Lung (tissue), 12 donors: ENCODE measurements around the gene TGFB1. TPM values are rescaled to one million over a fixed set of nuclear protein-coding genes. Genes with fewer than 3 reads are reported as not detected.
"Not testable (repeated sequence)": the region's sequence is repeated elsewhere in the genome, so short reads cannot be mapped to it uniquely, and the experiment has no call there.

Experiments used
- ATAC-seq: fragments of 200-7000 bp; cut with Tn5 transposase; one replicate; pipeline ENCODE4 v1.9.1; 2020; ENCODE audit warnings: moderate number of reproducible peaks; ENCODE audit not compliant: insufficient read depth, low FRiP score
- DNase-seq, 3 donors: peaks; one replicate each; pipeline ENCODE4 v3.0.0-alpha.2; 2013 to 2017
- H3K27ac ChIP-seq, 2 donors: one replicate each; pipeline ENCODE4 v1.5.1; 2013; ENCODE audit warnings: mild to moderate bottlenecking in 2 of 2, moderate library complexity in 2 of 2, control low read depth in 1 of 2, inconsistent platforms in 1 of 2, low read depth in 1 of 2, low read length in 1 of 2
- H3K27me3 ChIP-seq, 3 donors: one replicate each; pipeline ENCODE4 v1.5.1; 2013; ENCODE audit warnings: low read length in 2 of 3; ENCODE audit not compliant: control insufficient read depth in 3 of 3, insufficient read depth in 3 of 3
- H3K36me3 ChIP-seq, 4 donors: one replicate each; pipeline ENCODE4 v1.5.1; 2013; ENCODE audit warnings: low read length in 4 of 4, mild to moderate bottlenecking in 1 of 4, moderate library complexity in 1 of 4; ENCODE audit not compliant: control insufficient read depth in 4 of 4, insufficient read depth in 4 of 4
- H3K4me1 ChIP-seq, 5 donors: one replicate each; pipeline ENCODE4 v1.5.1; 2013; ENCODE audit warnings: low read length in 5 of 5, mild to moderate bottlenecking in 2 of 5, moderate library complexity in 1 of 5; ENCODE audit not compliant: control insufficient read depth in 5 of 5, insufficient read depth in 5 of 5
- H3K4me3 ChIP-seq: one replicate; pipeline ENCODE4 v1.5.1; 2013; ENCODE audit warnings: mild to moderate bottlenecking, control low read depth, moderate library complexity
- H3K9ac ChIP-seq, 2 donors: one replicate each; pipeline ENCODE4 v1.5.1; 2013; ENCODE audit warnings: low read length in 2 of 2, control low read depth in 1 of 2; ENCODE audit not compliant: insufficient read depth in 1 of 2
- H3K9me3 ChIP-seq, 4 donors: one replicate each; pipeline ENCODE4 v1.5.1; 2013; ENCODE audit warnings: low read length in 3 of 4, mild to moderate bottlenecking in 1 of 4, moderate library complexity in 1 of 4; ENCODE audit not compliant: control insufficient read depth in 4 of 4, insufficient read depth in 3 of 4
- WGBS, 2 donors: extraction: QIAGEN DNeasy Blood & Tissue Kit; methylation state at CpG; one replicate each; pipeline ENCODE4 v1.1.7; 2013; 5-methylcytosine and 5-hydroxymethylcytosine counted together
- polyA plus RNA-seq, 2 donors: library from polyadenylated mRNA; stranded (reverse); fragments of 200-250 nt; gene quantifications; one replicate each; pipeline ENCODE4 v1.2.1, GENCODE V29; 2013
- total RNA-seq, 2 donors: library from RNA; depleted of rRNA in 1 of 2; stranded (reverse); fragments of >200 nt in 1 of 2; gene quantifications; one replicate each; pipeline ENCODE4 v1.2.1, GENCODE V29; 2014 to 2021
- TF ChIP-seq, protein P1 (sequence below): IDR thresholded peaks from 2 replicates; pipeline ENCODE4 v1.5.1; 2012; ENCODE audit warnings: mild to moderate bottlenecking; ENCODE audit errors: control extremely low read depth, extremely low read depth
- donor health status: control.
- donor health status: control.
- donor health status: Bipolar disorder and iron deficiency.
- donor health status: healthy.
- donor health status: DM: yes; HTN: yes; CAD: no.

Gene TGFB1
- total and polyA plus RNA-seq, 4 donors: 18.0 to 88.8 (median 47.6) TPM

DNA sequence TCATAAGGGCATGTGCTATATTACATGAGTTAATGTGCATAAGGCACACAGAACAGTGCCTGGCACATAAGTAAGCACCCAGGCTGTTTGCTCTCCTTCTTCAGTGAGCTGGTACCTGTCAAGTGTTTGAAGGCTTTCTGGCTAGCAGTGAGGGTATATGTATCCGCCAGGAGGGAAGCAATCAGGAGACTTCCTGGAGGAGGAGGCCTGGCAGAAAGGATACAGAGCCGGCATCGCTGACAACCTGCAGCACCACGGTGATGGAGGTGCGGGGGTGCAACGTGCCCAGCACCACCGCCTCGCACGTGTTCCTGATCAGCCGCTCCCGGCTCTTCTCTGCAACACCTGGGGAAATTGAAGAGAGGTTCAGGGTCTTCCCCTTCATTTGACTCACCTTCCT lies 37.9 kb upstream of the TGFB1 start:
- TF ChIP-seq, protein P1, sequence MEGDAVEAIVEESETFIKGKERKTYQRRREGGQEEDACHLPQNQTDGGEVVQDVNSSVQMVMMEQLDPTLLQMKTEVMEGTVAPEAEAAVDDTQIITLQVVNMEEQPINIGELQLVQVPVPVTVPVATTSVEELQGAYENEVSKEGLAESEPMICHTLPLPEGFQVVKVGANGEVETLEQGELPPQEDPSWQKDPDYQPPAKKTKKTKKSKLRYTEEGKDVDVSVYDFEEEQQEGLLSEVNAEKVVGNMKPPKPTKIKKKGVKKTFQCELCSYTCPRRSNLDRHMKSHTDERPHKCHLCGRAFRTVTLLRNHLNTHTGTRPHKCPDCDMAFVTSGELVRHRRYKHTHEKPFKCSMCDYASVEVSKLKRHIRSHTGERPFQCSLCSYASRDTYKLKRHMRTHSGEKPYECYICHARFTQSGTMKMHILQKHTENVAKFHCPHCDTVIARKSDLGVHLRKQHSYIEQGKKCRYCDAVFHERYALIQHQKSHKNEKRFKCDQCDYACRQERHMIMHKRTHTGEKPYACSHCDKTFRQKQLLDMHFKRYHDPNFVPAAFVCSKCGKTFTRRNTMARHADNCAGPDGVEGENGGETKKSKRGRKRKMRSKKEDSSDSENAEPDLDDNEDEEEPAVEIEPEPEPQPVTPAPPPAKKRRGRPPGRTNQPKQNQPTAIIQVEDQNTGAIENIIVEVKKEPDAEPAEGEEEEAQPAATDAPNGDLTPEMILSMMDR: no peak
- Histone ChIP-seq H3K36me3 (peaks cover 3 to 24% (median 8%) of the 10 kb centered on the region in 4 donors), H3K27ac (no peak overlapping the region), H3K27me3 (no peaks in the 10 kb centered on the region), H3K9ac (no peak overlapping the region), H3K9me3 (no peaks in the 10 kb centered on the region), H3K4me1 (peaks cover 0 to 3% (median 0%) of the 10 kb centered on the region in 5 donors), H3K4me3 (no peak overlapping the region)
- ATAC-seq: no peak
- no peak for DNase-seq
- 86 to 96% methylated on average over 11 of the region's 11 CpGs for WGBS, 2 donors

DNA sequence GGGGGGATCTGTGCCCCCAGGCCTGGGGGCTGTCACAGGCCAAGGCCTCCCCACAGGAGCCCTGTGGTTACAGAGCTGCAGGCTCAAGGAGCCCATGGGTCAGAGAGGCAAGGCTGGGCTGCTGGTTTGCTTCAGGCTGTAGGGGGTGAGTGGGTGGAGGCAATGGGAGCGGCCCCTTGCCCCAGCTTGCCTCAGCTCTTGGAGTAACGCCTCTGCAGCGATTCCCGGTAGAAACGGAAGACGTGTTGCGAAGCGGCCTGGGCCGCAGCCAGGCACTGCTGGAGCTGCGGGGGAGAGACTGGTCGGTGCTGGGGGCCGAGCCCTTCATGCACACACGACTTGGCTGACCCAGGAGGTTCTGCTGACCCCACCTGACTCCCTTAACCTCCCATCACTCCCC lies 32.7 kb upstream of the TGFB1 start:
- no peaks in the 10 kb centered on the region for H3K4me1 ChIP-seq
- H3K27me3 ChIP-seq: no peaks in the 10 kb centered on the region
- H3K27ac ChIP-seq: no peak overlapping the region
- DNase-seq: no peak
- TF ChIP-seq, protein P1: no peak
- peaks cover 3 to 32% (median 11%) of the 10 kb centered on the region in 4 donors for H3K36me3 ChIP-seq
- H3K9me3 ChIP-seq: no peaks in the 10 kb centered on the region
- no peak overlapping the region for H3K4me3 ChIP-seq
- H3K9ac ChIP-seq: no peak overlapping the region
- 88 to 89% methylated on average over 13 of the region's 13 CpGs for WGBS, 2 donors
- ATAC-seq: no peak

DNA sequence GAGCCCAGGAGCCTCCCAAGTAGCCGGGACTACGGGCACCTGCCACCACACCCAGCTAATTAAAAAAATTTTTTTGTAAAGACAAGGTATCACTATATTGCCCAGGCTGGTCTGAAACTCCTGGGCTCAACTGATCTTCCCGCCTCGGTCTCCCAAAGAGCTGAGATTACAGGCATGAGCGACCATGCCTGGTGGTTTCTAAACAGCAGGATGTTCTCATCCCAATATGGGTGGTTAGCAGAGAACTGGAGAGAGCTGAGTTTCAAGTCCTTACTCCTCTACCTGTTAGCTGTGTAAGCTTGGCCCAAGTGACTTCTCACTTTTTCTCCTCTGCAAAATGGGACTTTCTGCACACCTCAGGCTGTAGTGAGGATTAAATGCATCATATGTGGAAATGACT lies 30.6 kb upstream of the TGFB1 start:
- no peak overlapping the region for H3K9ac ChIP-seq
- no peak overlapping the region for H3K27ac ChIP-seq
- no peak overlapping the region for H3K4me3 ChIP-seq
- ATAC-seq (no peak), DNase-seq (no peak)
- TF ChIP-seq, protein P1: no peak
- no peaks in the 10 kb centered on the region for H3K9me3 ChIP-seq
- no peaks in the 10 kb centered on the region for H3K4me1 ChIP-seq
- peaks cover 3 to 17% (median 8%) of the 10 kb centered on the region in 4 donors for H3K36me3 ChIP-seq
- WGBS, 2 donors: 93 to 96% methylated on average over 5 of the region's 5 CpGs
- H3K27me3 ChIP-seq: no peaks in the 10 kb centered on the region

DNA sequence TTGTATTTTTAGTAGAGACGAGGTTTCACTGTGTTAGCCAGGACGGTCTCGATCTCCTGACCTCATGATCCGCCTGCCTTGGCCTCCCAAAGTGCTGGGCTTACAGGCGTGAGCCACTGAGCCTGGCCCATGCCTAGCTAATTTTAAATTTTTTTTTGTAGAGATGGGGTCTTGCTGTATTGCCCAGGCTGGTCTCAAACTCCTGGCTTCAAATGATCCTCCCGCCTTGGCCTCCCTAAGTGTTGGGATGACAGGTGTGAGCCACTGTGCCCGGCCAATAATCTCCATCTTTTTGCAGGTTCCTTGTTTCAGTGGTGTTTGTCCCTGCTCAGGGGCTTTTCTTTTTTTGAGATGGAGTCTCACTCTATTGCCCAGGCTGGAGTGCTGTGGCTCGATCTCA lies 27.8 kb upstream of the TGFB1 start:
- not testable (repeated sequence) for H3K4me3 ChIP-seq, H3K9ac ChIP-seq, ATAC-seq, H3K4me1 ChIP-seq, DNase-seq, H3K27ac ChIP-seq, H3K27me3 ChIP-seq, H3K9me3 ChIP-seq
- 94 to 97% methylated on average over 8 of the region's 8 CpGs for WGBS, 2 donors
- H3K36me3 ChIP-seq: peaks cover 0 to 15% (median 4%) of the 10 kb centered on the region in 4 donors
